HCT116 (cell line): Measurements from ENCODE around the gene ZNF334. TPM values are rescaled to one million over a fixed set of nuclear protein-coding genes. Genes with fewer than 3 reads are reported as not detected.

Source experiments
- ATAC-seq: fragments of 200-7000 bp; cut with Tn5 transposase; 2 replicates; pipeline ENCODE4 v1.9.1; 2020; ENCODE audit warnings: mild to moderate bottlenecking, moderate library complexity
- BruUV-seq: library from RNA; stranded (reverse); fragments of 400-500 nt; replicated peaks from 2 replicates; lab custom pipeline; 2021; lab: Mats Ljungman, UMichigan
- CTCF ChIA-PET: fragments of 300-600 bp; sonication (Branson Sonifier 250); formaldehyde crosslinking; loops from one replicate; lab custom pipeline; 2021; ENCODE audit warnings: antibody characterized with exemption; lab: Charles Lee
- POLR2A ChIA-PET: fragments of 300-600, 350-600 bp; sonication (Branson Sonifier 250); formaldehyde crosslinking; loops from one replicate; lab custom pipeline; 2021; ENCODE audit warnings: antibody characterized with exemption; lab: Charles Lee
- RAD21 ChIA-PET, 2 experiments: fragments of 300-600 bp; sonication (Branson Sonifier 250); formaldehyde crosslinking; loops; one replicate each; lab custom pipeline; 2023; ENCODE audit warnings: low total read pairs in 2 of 2; ENCODE audit not compliant: uncharacterized antibody in 2 of 2, unreplicated experiment in 2 of 2, low non-redundant PET in 1 of 2; lab: Charles Lee
- DNase-seq: peaks from one replicate; pipeline ENCODE4 v3.0.0-alpha.2; 2010; ENCODE audit warnings: low read depth, low spot score
- H2AFZ ChIP-seq: fragments of 200-600 bp; shearing (Covaris generic), sonication (generic); 2 replicates; pipeline ENCODE4 v1.6.1; 2017; ENCODE audit warnings: low read depth, mixed run types, mixed read lengths, antibody characterized with exemption, low read length; ENCODE audit not compliant: poor library complexity, severe bottlenecking
- H3K27ac ChIP-seq: 2 replicates; pipeline ENCODE4 v1.5.1; 2012; ENCODE audit warnings: low read depth, low read length
- H3K27me3 ChIP-seq: fragments of 200-600 bp; sonication (generic); 2 replicates; pipeline ENCODE4 v1.6.1; 2016; ENCODE audit warnings: mixed run types, low read length, mixed read lengths; ENCODE audit not compliant: insufficient read depth
- H3K36me3 ChIP-seq, 2 experiments: fragments of 200-500 bp in 1 of 2; fragments of 200-600 bp in 1 of 2; sonication (Bioruptor generic) in 1 of 2; sonication (generic) in 1 of 2; 2 replicates each; pipeline versions ENCODE4 v1.5.1 to v1.6.1; 2014 to 2016; ENCODE audit warnings: low read length in 2 of 2, inconsistent platforms in 1 of 2, mixed read lengths in 1 of 2, mixed run types in 1 of 2; ENCODE audit not compliant: insufficient read depth in 2 of 2, control insufficient read depth in 1 of 2
- H3K4me1 ChIP-seq, 2 experiments: fragments of 200-600 bp in 1 of 2; sonication (generic) in 1 of 2; 2 replicates each; pipeline versions ENCODE4 v1.5.1 to v1.6.1; 2012 to 2017; ENCODE audit warnings: low read length in 2 of 2, inconsistent platforms in 1 of 2, mild to moderate bottlenecking in 1 of 2, mixed read lengths in 1 of 2, mixed run types in 1 of 2, moderate library complexity in 1 of 2; ENCODE audit not compliant: insufficient read depth in 2 of 2, control insufficient read depth in 1 of 2
- H3K4me2 ChIP-seq: fragments of 200-600 bp; sonication (generic); 2 replicates; pipeline ENCODE4 v1.6.1; 2017; ENCODE audit warnings: mixed run types, low read length, mixed read lengths
- H3K4me3 ChIP-seq, 2 experiments: fragments of 200-600 bp in 1 of 2; sonication (generic) in 1 of 2; replicated peaks in 1 of 2; 2 replicates each; pipeline ENCODE4 v1.5.1; 2011 to 2016; ENCODE audit warnings: low read length in 2 of 2, control low read depth in 1 of 2, low read depth in 1 of 2, mild to moderate bottlenecking in 1 of 2, mixed read lengths in 1 of 2, mixed run types in 1 of 2
- H3K79me2 ChIP-seq: fragments of 200-600 bp; sonication (generic); 2 replicates; pipeline ENCODE4 v1.6.1; 2017; ENCODE audit warnings: mild to moderate bottlenecking, mixed run types, low read length, moderate library complexity, mixed read lengths; ENCODE audit not compliant: insufficient read depth
- H3K9ac ChIP-seq: fragments of 200-600 bp; sonication (generic); 2 replicates; pipeline ENCODE4 v1.6.1; 2016; ENCODE audit warnings: low read length, mixed read lengths
- H3K9me2 ChIP-seq: fragments of 200-600 bp; sonication (generic), shearing (Covaris generic); 2 replicates; pipeline ENCODE4 v1.6.1; 2017; ENCODE audit warnings: mixed run types, mild to moderate bottlenecking, moderate library complexity; ENCODE audit not compliant: insufficient read depth
- H3K9me3 ChIP-seq, 2 experiments: fragments of 200-500 bp in 1 of 2; fragments of 200-600 bp in 1 of 2; sonication (Bioruptor generic) in 1 of 2; sonication (generic) in 1 of 2; 2 replicates each; pipeline ENCODE4 v1.6.1; 2014 to 2017; ENCODE audit warnings: low read length in 2 of 2, mixed read lengths in 2 of 2, inconsistent platforms in 1 of 2, low read depth in 1 of 2, mild to moderate bottlenecking in 1 of 2, mixed run types in 1 of 2, moderate library complexity in 1 of 2; ENCODE audit not compliant: control insufficient read depth in 1 of 2, insufficient read depth in 1 of 2
- H4K20me1 ChIP-seq: fragments of 200-600 bp; sonication (generic), shearing (Covaris generic); 2 replicates; pipeline ENCODE4 v1.6.1; 2017; ENCODE audit warnings: mixed run types, mild to moderate bottlenecking, moderate library complexity; ENCODE audit not compliant: insufficient read depth
- CBX3 ChIP-seq: IDR thresholded peaks from 2 replicates; pipeline ENCODE4 v1.6.1; 2012; ENCODE audit warnings: low read depth
- EGR1 ChIP-seq: IDR thresholded peaks from 2 replicates; pipeline ENCODE4 v1.6.1; 2012; ENCODE audit warnings: low read depth
- ELF1 ChIP-seq: IDR thresholded peaks from 2 replicates; pipeline ENCODE4 v1.6.1; 2012; ENCODE audit warnings: low read depth, borderline replicate concordance
- EZH2 ChIP-seq: fragments of 200-600 bp; sonication (generic); IDR thresholded peaks from 2 replicates; pipeline ENCODE4 v1.6.1; 2017; ENCODE audit warnings: antibody characterized with exemption, mixed run types
- FOSL1 ChIP-seq: IDR thresholded peaks from 2 replicates; pipeline ENCODE4 v1.6.1; 2012; ENCODE audit warnings: low read depth
- JUND ChIP-seq: IDR thresholded peaks from 2 replicates; pipeline ENCODE4 v1.6.1; 2012
- MAX ChIP-seq: IDR thresholded peaks from 2 replicates; pipeline ENCODE4 v1.6.1; 2012
- POLR2A ChIP-seq: IDR thresholded peaks from 2 replicates; pipeline ENCODE4 v1.7.0; 2011; ENCODE audit warnings: borderline replicate concordance; ENCODE audit not compliant: insufficient read depth, insufficient read length; ENCODE audit errors: extremely low read depth
- POLR2AphosphoS5 ChIP-seq: IDR thresholded peaks from 2 replicates; pipeline ENCODE4 v1.6.1; 2011; ENCODE audit warnings: mild to moderate bottlenecking, low read depth, low read length, moderate library complexity
- SIN3A ChIP-seq: IDR thresholded peaks from 2 replicates; pipeline ENCODE4 v1.6.1; 2012; ENCODE audit warnings: low read depth
- SP1 ChIP-seq: IDR thresholded peaks from 2 replicates; pipeline ENCODE4 v1.6.1; 2012; ENCODE audit warnings: low read depth
- SRF ChIP-seq: IDR thresholded peaks from 2 replicates; pipeline ENCODE4 v1.6.1; 2012; ENCODE audit warnings: low read depth
- TCF7L2 ChIP-seq: IDR thresholded peaks from 2 replicates; pipeline ENCODE4 v1.7.0; 2011; ENCODE audit warnings: borderline replicate concordance, inconsistent platforms; ENCODE audit not compliant: insufficient read depth, insufficient read length; ENCODE audit errors: extremely low read depth
- YY1 ChIP-seq: IDR thresholded peaks from 2 replicates; pipeline ENCODE4 v1.6.1; 2011; ENCODE audit warnings: low read length, low read depth, moderate library complexity, mild to moderate bottlenecking; ENCODE audit not compliant: insufficient replicate concordance; ENCODE audit errors: extremely low read depth
- ZFX ChIP-seq: fragments of 450-650 bp; IDR thresholded peaks from 2 replicates; pipeline ENCODE4 v1.6.1; 2017
- ZNF274 ChIP-seq: fragments of 200-500 bp; sonication (Bioruptor generic); IDR thresholded peaks from 2 replicates; pipeline ENCODE4 v1.6.1; 2014; ENCODE audit warnings: mild to moderate bottlenecking, low read depth, low read length, inconsistent platforms
- intact Hi-C: fragments of 100-400 bp; cut with micrococcal nuclease; formaldehyde crosslinking; loops from 2 replicates; pipeline ENCODE4 v1.10.0; 2022
- total RNA-seq: library from RNA; stranded (reverse); gene quantifications from one replicate; pipeline ENCODE4 v1.2.1, GENCODE V29; 2021; ENCODE audit not compliant: unreplicated experiment
- TF ChIP-seq, protein P1 (sequence below): IDR thresholded peaks from 2 replicates; pipeline ENCODE4 v1.6.1; 2012
- TF ChIP-seq, protein P2 (sequence below): IDR thresholded peaks from 2 replicates; pipeline ENCODE4 v1.6.1; 2012; ENCODE audit warnings: low read depth

Gene ZNF334
- total RNA-seq, 1 experiment from 2014 or later: not detected

GRCh38 chr20:46520540-46520939 lies 7.2 kb upstream of the ZNF334 start:
- Histone ChIP-seq H3K4me2 (no peak overlapping the region), H3K79me2 (no peaks in the 10 kb centered on the region), H2AFZ (no peak overlapping the region), H3K9ac (no peak overlapping the region), H3K9me2 (no peaks in the 10 kb centered on the region), H3K36me3 (no peaks in the 10 kb centered on the region), H3K27me3 (peaks cover under 1% of the 10 kb centered on the region), H3K4me3 (no peak overlapping the region), H3K9me3 (0 out of 4 replicates have a peak, but pooled peaks cover 0 to 5% of the 10 kb centered on the region in 2 experiments), H4K20me1 (no peaks in the 10 kb centered on the region), H3K27ac (no peak overlapping the region), H3K4me1 (no peaks in the 10 kb centered on the region)
- CTCF ChIA-PET: interaction anchor here (2.0 kb wide), 1 partner anchor 160 kb away, joined by 8 read pairs; no protein-coding TSS in a partner anchor
- DNase-seq (no peak), ATAC-seq (no peak)
- RAD21 ChIA-PET: no interaction called here
- TF ChIP-seq MAX (no peak), EZH2 (no peak), EGR1 (no peak), POLR2AphosphoS5 (no peak)
- POLR2A ChIA-PET: no interaction called here
- BruUV-seq: no TSS peak
- intact Hi-C loops: no loop called here

DNA sequence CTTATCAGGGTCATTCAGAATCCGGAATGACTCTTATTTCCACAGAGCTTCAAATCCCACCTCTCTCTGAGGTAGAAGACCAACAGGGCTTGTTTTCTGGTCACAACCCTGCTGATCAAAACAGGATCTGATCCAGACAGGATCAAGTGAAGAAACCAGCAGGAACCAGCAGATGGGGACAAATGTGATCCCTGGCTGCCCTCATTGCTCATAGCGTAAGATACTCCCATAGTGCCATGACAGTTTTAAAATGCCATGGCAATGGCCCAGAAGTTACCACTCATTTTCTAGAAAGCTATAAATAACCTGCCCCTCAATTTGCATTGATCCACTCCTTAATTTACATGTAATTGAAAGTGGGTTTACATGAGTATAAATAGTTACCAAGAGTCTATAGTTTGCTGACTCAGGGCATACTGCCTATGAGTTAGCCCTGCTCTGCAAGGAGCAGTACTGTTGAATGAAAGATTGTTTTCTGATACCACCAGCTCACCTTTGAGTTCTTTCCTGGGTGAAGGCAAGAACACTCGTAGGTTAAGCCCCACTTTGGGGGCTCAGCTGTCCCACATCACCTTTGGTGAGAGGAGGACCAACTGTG lies 6.2 kb upstream of the ZNF334 start:
- ChIA-PET CTCF (interaction anchor here (1.5 kb wide), 1 partner anchor 62 kb away, joined by 4 read pairs; no protein-coding TSS in a partner anchor), POLR2A (no interaction called here), RAD21 (interaction anchor here in 1 of 2 experiments (0.6 kb wide), 1 partner anchor 161 kb away, joined by 5 read pairs; no protein-coding TSS in a partner anchor)
- Histone ChIP-seq H3K9me2 (no peaks in the 10 kb centered on the region), H3K36me3 (no peaks in the 10 kb centered on the region), H3K4me2 (no peak overlapping the region), H3K9me3 (0 out of 4 replicates have a peak, but pooled peaks cover 0 to 5% of the 10 kb centered on the region in 2 experiments), H3K9ac (no peak overlapping the region), H3K79me2 (no peaks in the 10 kb centered on the region), H3K4me1 (no peaks in the 10 kb centered on the region), H3K4me3 (no peak overlapping the region), H2AFZ (no peak overlapping the region), H4K20me1 (no peaks in the 10 kb centered on the region), H3K27me3 (no peaks in the 10 kb centered on the region; the same call in 1 of the 2 replicates), H3K27ac (no peak overlapping the region)
- intact Hi-C loops: no loop called here
- no TSS peak for BruUV-seq
- DNase-seq (no peak), ATAC-seq (no peak)
- TF ChIP-seq ZNF274 (no peak), SP1 (no peak), MAX (no peak), ZFX (no peak), FOSL1 (no peak), YY1 (no peak), ELF1 (no peak), EGR1 (no peak), SRF (no peak), CBX3 (no peak), JUND (no peak), POLR2A (no peak), SIN3A (no peak), TCF7L2 (no peak)
- TF ChIP-seq, protein P1, sequence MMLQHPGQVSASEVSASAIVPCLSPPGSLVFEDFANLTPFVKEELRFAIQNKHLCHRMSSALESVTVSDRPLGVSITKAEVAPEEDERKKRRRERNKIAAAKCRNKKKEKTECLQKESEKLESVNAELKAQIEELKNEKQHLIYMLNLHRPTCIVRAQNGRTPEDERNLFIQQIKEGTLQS: no peak
- TF ChIP-seq, protein P2, sequence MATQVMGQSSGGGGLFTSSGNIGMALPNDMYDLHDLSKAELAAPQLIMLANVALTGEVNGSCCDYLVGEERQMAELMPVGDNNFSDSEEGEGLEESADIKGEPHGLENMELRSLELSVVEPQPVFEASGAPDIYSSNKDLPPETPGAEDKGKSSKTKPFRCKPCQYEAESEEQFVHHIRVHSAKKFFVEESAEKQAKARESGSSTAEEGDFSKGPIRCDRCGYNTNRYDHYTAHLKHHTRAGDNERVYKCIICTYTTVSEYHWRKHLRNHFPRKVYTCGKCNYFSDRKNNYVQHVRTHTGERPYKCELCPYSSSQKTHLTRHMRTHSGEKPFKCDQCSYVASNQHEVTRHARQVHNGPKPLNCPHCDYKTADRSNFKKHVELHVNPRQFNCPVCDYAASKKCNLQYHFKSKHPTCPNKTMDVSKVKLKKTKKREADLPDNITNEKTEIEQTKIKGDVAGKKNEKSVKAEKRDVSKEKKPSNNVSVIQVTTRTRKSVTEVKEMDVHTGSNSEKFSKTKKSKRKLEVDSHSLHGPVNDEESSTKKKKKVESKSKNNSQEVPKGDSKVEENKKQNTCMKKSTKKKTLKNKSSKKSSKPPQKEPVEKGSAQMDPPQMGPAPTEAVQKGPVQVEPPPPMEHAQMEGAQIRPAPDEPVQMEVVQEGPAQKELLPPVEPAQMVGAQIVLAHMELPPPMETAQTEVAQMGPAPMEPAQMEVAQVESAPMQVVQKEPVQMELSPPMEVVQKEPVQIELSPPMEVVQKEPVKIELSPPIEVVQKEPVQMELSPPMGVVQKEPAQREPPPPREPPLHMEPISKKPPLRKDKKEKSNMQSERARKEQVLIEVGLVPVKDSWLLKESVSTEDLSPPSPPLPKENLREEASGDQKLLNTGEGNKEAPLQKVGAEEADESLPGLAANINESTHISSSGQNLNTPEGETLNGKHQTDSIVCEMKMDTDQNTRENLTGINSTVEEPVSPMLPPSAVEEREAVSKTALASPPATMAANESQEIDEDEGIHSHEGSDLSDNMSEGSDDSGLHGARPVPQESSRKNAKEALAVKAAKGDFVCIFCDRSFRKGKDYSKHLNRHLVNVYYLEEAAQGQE: no peak
